Vagina (tissue), 2 donors: Measurements from ENCODE around the gene ZNF423. TPM values are rescaled to one million over a fixed set of nuclear protein-coding genes. Genes with fewer than 3 reads are reported as not detected.

Experiments
- DNase-seq, 2 donors: peaks; one replicate each; pipeline ENCODE4 v3.0.0-alpha.2; 2017; ENCODE audit errors: extremely low spot score in 2 of 2
- H3K27ac ChIP-seq: fragments of 200-600 bp; sonication (generic); one replicate; pipeline ENCODE4 v1.5.1; 2019
- H3K27me3 ChIP-seq: fragments of 200-600 bp; sonication (generic); one replicate; pipeline ENCODE4 v1.5.1; 2019
- H3K36me3 ChIP-seq, 2 donors: fragments of 200-600 bp; sonication (generic); one replicate each; pipeline ENCODE4 v1.5.1; 2017 to 2019
- H3K4me1 ChIP-seq: fragments of 200-600 bp; sonication (generic); one replicate; pipeline ENCODE4 v1.5.1; 2019
- H3K4me3 ChIP-seq, 2 donors: fragments of 200-600 bp; sonication (generic); 1 replicate in 1 of 2; 2 replicates in 1 of 2; pipeline ENCODE4 v1.5.1; 2016 to 2019
- H3K9me3 ChIP-seq: fragments of 200-600 bp; sonication (generic); one replicate; pipeline ENCODE4 v1.5.1; 2019
- CTCF ChIP-seq, 3 experiments: fragments of 450-650 bp in 2 of 3; fragments of 200-600 bp in 1 of 3; sonication (generic) in 1 of 3; IDR thresholded peaks; one replicate each; pipeline ENCODE4 v1.5.1; 2017 to 2019; ENCODE audit warnings: antibody characterized with exemption in 3 of 3, mild to moderate bottlenecking in 2 of 3, moderate library complexity in 2 of 3
- POLR2A ChIP-seq, 2 donors: fragments of 450-650 bp; IDR thresholded peaks; one replicate each; pipeline ENCODE4 v1.6.1; 2017; ENCODE audit warnings: antibody characterized with exemption in 2 of 2, mild to moderate bottlenecking in 2 of 2, moderate library complexity in 2 of 2
- POLR2AphosphoS5 ChIP-seq, 2 donors: sonication (generic); formaldehyde crosslinking; IDR thresholded peaks; one replicate each; pipeline ENCODE4 v1.9.0; 2017; ENCODE audit warnings: antibody characterized with exemption in 2 of 2, mild to moderate bottlenecking in 2 of 2, low read depth in 1 of 2; ENCODE audit not compliant: insufficient read depth in 1 of 2
- intact Hi-C: fragments of 100-400 bp; cut with DNase I; formaldehyde crosslinking; loops from one replicate; pipeline ENCODE4 v1.15.1; 2023
- total RNA-seq: library from RNA; depleted of rRNA; stranded (reverse); fragments of >200 nt; gene quantifications from one replicate; pipeline ENCODE4 v1.2.3, GENCODE V29; 2016

The ZNF423 gene
- total RNA-seq, 1 donor from 2014 or later: 10.3 TPM

- DNase-seq: no peak
- Histone ChIP-seq H3K27me3 (no peaks in the 10 kb centered on the region), H3K4me3 (no peak overlapping the region), H3K36me3 (no peaks in the 10 kb centered on the region), H3K27ac (no peak overlapping the region), H3K4me1 (peaks cover 7% of the 10 kb centered on the region), H3K9me3 (no peaks in the 10 kb centered on the region)
- no peak for TF ChIP-seq POLR2AphosphoS5 (IDR thresholded peaks at IDR 0.05; ENCODE audit: insufficient read depth in 1 of 2, low read depth in 1 of 2)
- no peak for TF ChIP-seq CTCF (IDR thresholded peaks at IDR 0.05)
- no peak for TF ChIP-seq POLR2A (IDR thresholded peaks at IDR 0.05)
- intact Hi-C loops: no loop called here
Measured at GRCh38 chr16:49744244-49745220, 111.4 kb downstream of the ZNF423 start.

- Histone ChIP-seq H3K36me3 (no peaks in the 10 kb centered on the region), H3K9me3 (no peaks in the 10 kb centered on the region), H3K4me1 (peaks cover 3% of the 10 kb centered on the region), H3K27ac (no peak overlapping the region), H3K27me3 (no peaks in the 10 kb centered on the region), H3K4me3 (no peak overlapping the region)
- TF ChIP-seq POLR2A (IDR thresholded peaks at IDR 0.05) (no peak), POLR2AphosphoS5 (IDR thresholded peaks at IDR 0.05; ENCODE audit: insufficient read depth in 1 of 2, low read depth in 1 of 2) (no peak), CTCF (IDR thresholded peaks at IDR 0.05) (no peak)
- intact Hi-C loops: no loop called here
- DNase-seq: no peak
Measured at GRCh38 chr16:49743658-49744057, 112.3 kb downstream of the ZNF423 start.

GRCh38 chr16:49743203-49743464, 112.8 kb downstream of the ZNF423 start:
- DNase-seq: no peak
- no peak overlapping the region for H3K4me3 ChIP-seq
- intact Hi-C loops: no loop called here
- H3K27me3 ChIP-seq: no peaks in the 10 kb centered on the region
- H3K4me1 ChIP-seq: no peaks in the 10 kb centered on the region
- H3K36me3 ChIP-seq: no peaks in the 10 kb centered on the region
- no peaks in the 10 kb centered on the region for H3K9me3 ChIP-seq
- TF ChIP-seq POLR2A (IDR thresholded peaks at IDR 0.05): no peak
- no peak for TF ChIP-seq CTCF (IDR thresholded peaks at IDR 0.05)
- no peak for TF ChIP-seq POLR2AphosphoS5 (IDR thresholded peaks at IDR 0.05; ENCODE audit: insufficient read depth in 1 of 2, low read depth in 1 of 2)
- H3K27ac ChIP-seq: no peak overlapping the region

GRCh38 chr16:49742428-49743202, 113.3 kb downstream of the ZNF423 start:
- H3K4me1 ChIP-seq: no peaks in the 10 kb centered on the region
- no peak for DNase-seq
- H3K9me3 ChIP-seq: no peaks in the 10 kb centered on the region
- H3K36me3 ChIP-seq: no peaks in the 10 kb centered on the region
- intact Hi-C loops: no loop called here
- no peaks in the 10 kb centered on the region for H3K27me3 ChIP-seq
- no peak overlapping the region for H3K4me3 ChIP-seq
- no peak for TF ChIP-seq POLR2A (IDR thresholded peaks at IDR 0.05)
- TF ChIP-seq POLR2AphosphoS5 (IDR thresholded peaks at IDR 0.05; ENCODE audit: insufficient read depth in 1 of 2, low read depth in 1 of 2): no peak
- no peak for TF ChIP-seq CTCF (IDR thresholded peaks at IDR 0.05)
- H3K27ac ChIP-seq: no peak overlapping the region
